IMR-90 (cell line): ENCODE data around the gene MARCKS. TPM values are rescaled to one million over a fixed set of nuclear protein-coding genes. Genes with fewer than 3 reads are reported as not detected.

ENCODE experiments used
- ATAC-seq: fragments of 200-7000 bp; cut with Tn5 transposase; 2 replicates; pipeline ENCODE4 v1.9.1; 2020; ENCODE audit warnings: low read depth, mild to moderate bottlenecking, moderate library complexity
- BruUV-seq: library from RNA; stranded (reverse); fragments of 400-500 nt; replicated peaks from 2 replicates; lab custom pipeline; 2021; lab: Mats Ljungman, UMichigan
- CTCF ChIA-PET: fragments of 300-600 bp; formaldehyde crosslinking; extraction: SDS; loops from one replicate; lab custom pipeline; 2021; ENCODE audit warnings: antibody characterized with exemption; lab: Yijun Ruan, JAX
- POLR2A ChIA-PET: fragments of 300-600 bp; sonication (Branson Sonifier 250); formaldehyde crosslinking; loops from one replicate; lab custom pipeline; 2022; ENCODE audit warnings: antibody characterized with exemption; ENCODE audit not compliant: unreplicated experiment; lab: Charles Lee
- DNase-seq: peaks from one replicate; pipeline ENCODE4 v3.0.0; 2013
- H2AFZ ChIP-seq: replicated peaks from 2 replicates; pipeline ENCODE3; 2013; ENCODE audit warnings: low read length, mild to moderate bottlenecking; ENCODE audit not compliant: poor library complexity
- H2AK5ac ChIP-seq: 2 replicates; pipeline ENCODE4 v1.6.1; 2013; ENCODE audit warnings: low read depth, low read length, inconsistent platforms
- H2AK9ac ChIP-seq: replicated peaks from 2 replicates; pipeline ENCODE3; 2013; ENCODE audit warnings: mild to moderate bottlenecking, low read depth, low read length, moderate library complexity; ENCODE audit not compliant: poor library complexity
- H2BK120ac ChIP-seq: 2 replicates; pipeline ENCODE4 v1.6.1; 2013; ENCODE audit warnings: low read depth, low read length, inconsistent platforms
- H2BK15ac ChIP-seq: 3 replicates; pipeline ENCODE4 v1.6.1; 2013; ENCODE audit warnings: low read depth, low read length, inconsistent platforms
- H2BK20ac ChIP-seq: 2 replicates; pipeline ENCODE4 v1.6.1; 2013; ENCODE audit warnings: low read depth, mild to moderate bottlenecking, inconsistent platforms, low read length, moderate library complexity
- H2BK5ac ChIP-seq: 2 replicates; pipeline ENCODE4 v1.6.1; 2013; ENCODE audit warnings: mild to moderate bottlenecking, low read depth, low read length, inconsistent platforms; ENCODE audit not compliant: poor library complexity, severe bottlenecking
- H3K14ac ChIP-seq: replicated peaks from 2 replicates; pipeline ENCODE4 v1.6.1; 2013; ENCODE audit warnings: low read depth, low read length, inconsistent platforms
- H3K18ac ChIP-seq: 2 replicates; pipeline ENCODE4 v1.6.1; 2013; ENCODE audit warnings: low read depth, low read length, control low read depth
- H3K23ac ChIP-seq: 2 replicates; pipeline ENCODE4 v1.6.1; 2013; ENCODE audit warnings: low read depth, low read length, inconsistent platforms
- H3K27ac ChIP-seq: 2 replicates; pipeline ENCODE4 v1.5.1; 2013; ENCODE audit warnings: mild to moderate bottlenecking, control low read depth, low read length; ENCODE audit not compliant: insufficient read depth
- H3K27me3 ChIP-seq: 2 replicates; pipeline ENCODE4 v1.6.1; 2013; ENCODE audit warnings: low read length; ENCODE audit not compliant: control insufficient read depth, insufficient read depth
- H3K36me3 ChIP-seq: 2 replicates; pipeline ENCODE4 v1.6.1; 2013; ENCODE audit warnings: low read length, mixed read lengths; ENCODE audit not compliant: control insufficient read depth, insufficient read depth
- H3K4ac ChIP-seq: 2 replicates; pipeline ENCODE4 v1.6.1; 2013; ENCODE audit warnings: low read depth, low read length, inconsistent platforms
- H3K4me1 ChIP-seq: 2 replicates; pipeline ENCODE4 v1.6.1; 2013; ENCODE audit warnings: low read length, mixed read lengths; ENCODE audit not compliant: control insufficient read depth, insufficient read depth
- H3K4me2 ChIP-seq: 2 replicates; pipeline ENCODE4 v1.6.1; 2013; ENCODE audit warnings: low read depth, mild to moderate bottlenecking, control low read depth, low read length, moderate library complexity
- H3K4me3 ChIP-seq: 2 replicates; pipeline ENCODE4 v1.5.1; 2013; ENCODE audit warnings: low read depth, mild to moderate bottlenecking, control low read depth, low read length, moderate library complexity; ENCODE audit not compliant: insufficient read depth
- H3K56ac ChIP-seq: 2 replicates; pipeline ENCODE4 v1.6.1; 2013; ENCODE audit warnings: low read length, inconsistent platforms; ENCODE audit not compliant: insufficient read depth; ENCODE audit errors: extremely low read depth
- H3K79me1 ChIP-seq, 2 experiments: 2 replicates each; pipeline ENCODE4 v1.6.1; 2013; ENCODE audit warnings: low read length in 2 of 2, inconsistent platforms in 1 of 2, low read depth in 1 of 2
- H3K9ac ChIP-seq: 2 replicates; pipeline ENCODE4 v1.6.1; 2013; ENCODE audit warnings: low read depth, low read length, control low read depth
- H3K9me1 ChIP-seq: 2 replicates; pipeline ENCODE4 v1.6.1; 2013; ENCODE audit warnings: low read length, inconsistent platforms; ENCODE audit not compliant: insufficient read depth
- H3K9me3 ChIP-seq: 2 replicates; pipeline ENCODE4 v1.6.1; 2013; ENCODE audit warnings: low read length; ENCODE audit not compliant: control insufficient read depth, insufficient read depth
- H4K20me1 ChIP-seq: 2 replicates; pipeline ENCODE4 v1.6.1; 2013; ENCODE audit warnings: low read length, inconsistent platforms; ENCODE audit not compliant: insufficient read depth
- H4K5ac ChIP-seq: 2 replicates; pipeline ENCODE4 v1.6.1; 2013; ENCODE audit warnings: mild to moderate bottlenecking, low read depth, low read length, control low read depth
- H4K8ac ChIP-seq, 2 experiments: 2 replicates each; pipeline ENCODE4 v1.6.1; 2013; ENCODE audit warnings: low read depth in 2 of 2, low read length in 2 of 2, control low read depth in 1 of 2, inconsistent platforms in 1 of 2
- H4K91ac ChIP-seq: 2 replicates; pipeline ENCODE4 v1.6.1; 2013; ENCODE audit warnings: low read depth, low read length, inconsistent platforms; ENCODE audit not compliant: insufficient read depth
- CEBPB ChIP-seq: IDR thresholded peaks from 2 replicates; pipeline ENCODE4 v1.6.1; 2012; ENCODE audit warnings: low read depth, low read length, improper control_type of control experiment
- CHD1 ChIP-seq: IDR thresholded peaks from 2 replicates; pipeline ENCODE4 v1.6.1; 2012; ENCODE audit warnings: low read depth, low read length, improper control_type of control experiment
- POLR2A ChIP-seq: IDR thresholded peaks from 2 replicates; pipeline ENCODE4 v1.6.1; 2012; ENCODE audit warnings: mild to moderate bottlenecking, low read depth, low read length
- WGBS, 2 experiments: methylation state at CpG; one replicate each; pipeline versions ENCODE4 v1.1.5 to v1.1.7; 2013; ENCODE audit warnings: missing lambda C conversion rate in 2 of 2; ENCODE audit not compliant: insufficient read length in 1 of 2; ENCODE audit errors: extremely low coverage in 2 of 2; 5-methylcytosine and 5-hydroxymethylcytosine counted together
- dilution Hi-C: fragments of 300-500 bp; cut with HindIII; formaldehyde crosslinking; loops from one replicate; pipeline ENCODE4 v1.14.3; 2018; ENCODE audit warnings: low sequenced_read_pairs; ENCODE audit not compliant: unreplicated experiment
- in situ Hi-C: fragments of 300-500 bp; cut with MboI; formaldehyde crosslinking; loops from 3 replicates; pipeline ENCODE4 v1.14.3; 2019; ENCODE audit warnings: low sequenced_read_pairs, inconsistent platforms, mixed read lengths
- intact Hi-C: fragments of 100-400 bp; cut with micrococcal nuclease; formaldehyde crosslinking; loops from 2 replicates; pipeline ENCODE4 v1.10.0; 2022
- polyA plus RNA-seq, 3 experiments: library from polyadenylated mRNA; depleted of rRNA; stranded (reverse); fragments of >200 nt; gene quantifications; 2 replicates each; pipeline ENCODE4 v1.2.3, GENCODE V29; 2012; ENCODE audit warnings: low replicate concordance in 1 of 3
- total RNA-seq: library from RNA; depleted of rRNA; stranded (reverse); fragments of >200 nt; gene quantifications from 2 replicates; pipeline ENCODE4 v1.2.3, GENCODE V29; 2012

MARCKS gene
- total and polyA plus RNA-seq, 2 of the 4 experiments (the other 2 are of a cell fraction): 34.5 to 40.7 TPM

GRCh38 chr6:113837170-113837569 is 20.0 kb upstream of the MARCKS start:
- ATAC-seq (no peak), DNase-seq (no peak)
- Histone ChIP-seq H3K27me3 (no peaks in the 10 kb centered on the region), H2BK15ac (no peak overlapping the region), H3K9me3 (no peaks in the 10 kb centered on the region), H2BK20ac (no peak overlapping the region), H2AFZ (no peak overlapping the region), H3K36me3 (no peaks in the 10 kb centered on the region), H2BK120ac (no peak overlapping the region), H4K91ac (no peak overlapping the region), H2AK9ac (no peak overlapping the region), H3K23ac (no peak overlapping the region), H3K79me1 (no peaks in the 10 kb centered on the region), H4K8ac (no peak overlapping the region), H3K9ac (no peak overlapping the region), H2AK5ac (no peak overlapping the region), H3K4me2 (no peak overlapping the region), H3K27ac (no peak overlapping the region), H3K4me3 (no peak overlapping the region), H3K4me1 (peaks cover 2% of the 10 kb centered on the region; the same call in 1 of the 2 replicates), H2BK5ac (no peak overlapping the region), H3K14ac (no peak overlapping the region), H3K56ac (no peak overlapping the region), H4K20me1 (no peaks in the 10 kb centered on the region), H4K5ac (no peak overlapping the region), H3K9me1 (peaks cover 3% of the 10 kb centered on the region; the same call in 1 of the 2 replicates), H3K18ac (no peak overlapping the region), H3K4ac (no peak overlapping the region)
- TF ChIP-seq CHD1: no peak
- TF ChIP-seq CEBPB: no peak
- TF ChIP-seq POLR2A: no peak
- intact Hi-C loops (no loop called here), dilution Hi-C loops (no loop called here), in situ Hi-C loops (no loop called here)
- ChIA-PET CTCF (no interaction called here), POLR2A (no interaction called here)
- no CpG with 5 or more reads among the region's 2 CpGs for WGBS, 2 experiments
- no TSS peak for BruUV-seq
